OCI-LY3 (cell line): ENCODE results near the gene MLEC.

Source experiments
- H2AFZ ChIP-seq: fragments of 200-600, 300-600 bp; shearing (Covaris generic); 2 replicates; pipeline ENCODE4 v1.6.0; 2014; ENCODE audit warnings: antibody characterized with exemption, low read depth, low read length
- H3K27ac ChIP-seq: fragments of 200-600, 300-600 bp; sonication (generic); 2 replicates; pipeline ENCODE4 v1.5.1; 2014; ENCODE audit warnings: mild to moderate bottlenecking, low read length, moderate library complexity, mixed read lengths
- H3K27me3 ChIP-seq: fragments of 200-600, 300-600 bp; sonication (generic); 2 replicates; pipeline ENCODE4 v1.6.1; 2014; ENCODE audit warnings: low read depth, low read length, mixed read lengths
- H3K36me3 ChIP-seq: fragments of 200-600, 300-600 bp; sonication (generic); replicated peaks from 2 replicates; pipeline ENCODE3; 2014; ENCODE audit warnings: low read depth, low read length, mixed read lengths
- H3K4me1 ChIP-seq: fragments of 300-600, 200-600 bp; sonication (generic); 2 replicates; pipeline ENCODE4 v1.6.1; 2014; ENCODE audit warnings: low read length, mixed read lengths
- H3K4me2 ChIP-seq: fragments of 200-600, 300-600 bp; sonication (generic); 2 replicates; pipeline ENCODE4 v1.6.1; 2014; ENCODE audit warnings: low read length, mixed read lengths
- H3K4me3 ChIP-seq: fragments of 300-600, 200-600 bp; sonication (generic); 2 replicates; pipeline ENCODE4 v1.5.1; 2014; ENCODE audit warnings: antibody characterized with exemption, mild to moderate bottlenecking, low read length, moderate library complexity
- H3K79me2 ChIP-seq: fragments of 300-600, 200-600 bp; shearing (Covaris generic); 2 replicates; pipeline ENCODE4 v1.6.1; 2014; ENCODE audit warnings: mild to moderate bottlenecking, low read length, mixed read lengths
- H3K9ac ChIP-seq: fragments of 300-600, 200-600 bp; shearing (Covaris generic); 2 replicates; pipeline ENCODE4 v1.6.0; 2014; ENCODE audit warnings: mild to moderate bottlenecking, low read length, moderate library complexity
- H3K9me3 ChIP-seq: fragments of 200-600, 300-600 bp; shearing (Covaris generic); 2 replicates; pipeline ENCODE4 v1.6.1; 2014; ENCODE audit warnings: low read length, mixed read lengths; ENCODE audit not compliant: insufficient read depth
- H4K20me1 ChIP-seq: fragments of 200-600, 300-600 bp; sonication (generic); 2 replicates; pipeline ENCODE4 v1.6.1; 2016; ENCODE audit warnings: low read length, mixed read lengths; ENCODE audit not compliant: insufficient read depth
- CTCF ChIP-seq: fragments of 200-600, 300-600 bp; sonication (generic); IDR thresholded peaks from 2 replicates; pipeline ENCODE4 v1.5.1; 2014; ENCODE audit warnings: antibody characterized with exemption, low read length, low read depth
- EZH2phosphoT487 ChIP-seq: fragments of 200-600 bp; shearing (Covaris generic); IDR thresholded peaks from 2 replicates; pipeline ENCODE4 v1.6.1; 2018; ENCODE audit warnings: antibody characterized with exemption, mixed run types, low read depth

Gene MLEC

GRCh38 chr12:120751389-120751788 lies 64.4 kb downstream of the MLEC start:
- TF ChIP-seq EZH2phosphoT487 (no peak), CTCF (no peak)

More at GRCh38 chr12:120751389-120751788, 64.4 kb downstream of the MLEC start:
- Histone ChIP-seq H3K27me3 (no peaks in the 10 kb centered on the region), H3K9me3 (peaks cover 7% of the 10 kb centered on the region; the same call in 1 of the 2 replicates), H3K4me3 (no peak overlapping the region), H3K27ac (no peak overlapping the region), H3K36me3 (peaks cover 4% of the 10 kb centered on the region), H3K9ac (no peak overlapping the region), H3K4me1 (peaks cover 8% of the 10 kb centered on the region), H3K79me2 (no peaks in the 10 kb centered on the region), H3K4me2 (no peak overlapping the region), H2AFZ (no peak overlapping the region), H4K20me1 (no peaks in the 10 kb centered on the region)
